ENCODE measurements around the gene FNDC3A. TPM values are rescaled to one million over a fixed set of nuclear protein-coding genes. Genes with fewer than 3 reads are reported as not detected.

FNDC3A gene
- polyA plus RNA-seq, 1 of the 3 experiments (the other 2 are of a cell fraction), result 27.7 TPM

- H3K9me2 ChIP-seq, result no peaks in the 10 kb centered on the region
- no peaks in the 10 kb centered on the region for H3K79me2 ChIP-seq (ENCODE audit: insufficient read depth)
- ChIA-PET CTCF (no interaction called here), POLR2A (no interaction called here)
- H4K20me1 ChIP-seq (ENCODE audit: insufficient read depth), result no peaks in the 10 kb centered on the region
- TF ChIP-seq RFX5 (IDR thresholded peaks at IDR 0.05; ENCODE audit: low read length), result no peak
- TF ChIP-seq JUND (IDR thresholded peaks at IDR 0.05), result 0 out of 2 replicates have a peak, but pooled peaks have one; percentile 28
- no peak for TF ChIP-seq NRF1 (IDR thresholded peaks at IDR 0.05; ENCODE audit: low read depth, low read length)
- TF ChIP-seq CTCF (IDR thresholded peaks at IDR 0.05), result no peak
- TF ChIP-seq GABPA (IDR thresholded peaks at IDR 0.05; ENCODE audit: low read depth), result no peak
- no peak overlapping the region for H3K4me2 ChIP-seq
- H3K27me3 ChIP-seq (ENCODE audit: insufficient read depth), result no peaks in the 10 kb centered on the region
- H3K9me3 ChIP-seq, result no peaks in the 10 kb centered on the region
- no peaks in the 10 kb centered on the region for H3F3A ChIP-seq (replicated peaks; ENCODE audit: insufficient read depth)
- 49% methylated on average over 2 of the region's 2 CpGs for WGBS (ENCODE audit: low lambda C conversion rate)
- no peak overlapping the region for H2AFZ ChIP-seq (ENCODE audit: low read depth)
- H3K27ac ChIP-seq (ENCODE audit: low read depth in 2 of 2, low read length in 1 of 2), result no peak overlapping the region
- H3K9ac ChIP-seq, result no peak overlapping the region
- H3K4me3 ChIP-seq (ENCODE audit: low read depth in 2 of 2, low read length in 1 of 2), result no peak overlapping the region
- H3K36me3 ChIP-seq (replicated peaks in 1 of 2; ENCODE audit: control insufficient read depth in 1 of 2, insufficient read depth in 2 of 2, low read length in 1 of 2), result no peaks in the 10 kb centered on the region
- no peak for DNase-seq
- H3K4me1 ChIP-seq (ENCODE audit: control insufficient read depth in 1 of 2, insufficient read depth in 2 of 2, low read depth in 1 of 2, low read length in 1 of 2), result no peaks in the 10 kb centered on the region; a peak in 1 of 4 replicates
Measured at GRCh38 chr13:48942131-48942530, 33.6 kb upstream of the FNDC3A start.

- no peaks in the 10 kb centered on the region; a peak in 1 of 4 replicates for H3K4me1 ChIP-seq (ENCODE audit: control insufficient read depth in 1 of 2, insufficient read depth in 2 of 2, low read depth in 1 of 2, low read length in 1 of 2)
- TF ChIP-seq CTCF (IDR thresholded peaks at IDR 0.05) (no peak), JUND (IDR thresholded peaks at IDR 0.05) (no peak), MEF2A (IDR thresholded peaks at IDR 0.05; ENCODE audit: borderline replicate concordance, low read depth) (no peak), NRF1 (IDR thresholded peaks at IDR 0.05; ENCODE audit: low read depth, low read length) (no peak), MXI1 (IDR thresholded peaks at IDR 0.05; ENCODE audit: low read depth, low read length) (no peak), FOXM1 (IDR thresholded peaks at IDR 0.05; ENCODE audit: low read depth) (no peak), PBX3 (IDR thresholded peaks at IDR 0.05) (no peak), NFIC (IDR thresholded peaks at IDR 0.05; ENCODE audit: borderline replicate concordance) (no peak)
- H3K9me3 ChIP-seq, result no peaks in the 10 kb centered on the region
- H4K20me1 ChIP-seq (ENCODE audit: insufficient read depth), result no peaks in the 10 kb centered on the region
- H3K9ac ChIP-seq, result no peak overlapping the region
- H3K4me2 ChIP-seq, result no peak overlapping the region
- no peaks in the 10 kb centered on the region for H3K79me2 ChIP-seq (ENCODE audit: insufficient read depth)
- H3K27me3 ChIP-seq (ENCODE audit: insufficient read depth), result no peaks in the 10 kb centered on the region
- H3K36me3 ChIP-seq (replicated peaks in 1 of 2; ENCODE audit: control insufficient read depth in 1 of 2, insufficient read depth in 2 of 2, low read length in 1 of 2), result no peaks in the 10 kb centered on the region
- H3K9me2 ChIP-seq, result no peaks in the 10 kb centered on the region
- ChIA-PET POLR2A (no interaction called here), CTCF (no interaction called here)
- H3K4me3 ChIP-seq (ENCODE audit: low read depth in 2 of 2, low read length in 1 of 2), result no peak overlapping the region
- DNase-seq, result no peak
- H2AFZ ChIP-seq (ENCODE audit: low read depth), result no peak overlapping the region
- no peak overlapping the region for H3K27ac ChIP-seq (ENCODE audit: low read depth in 2 of 2, low read length in 1 of 2)
- no peaks in the 10 kb centered on the region for H3F3A ChIP-seq (replicated peaks; ENCODE audit: insufficient read depth)
- WGBS (ENCODE audit: low lambda C conversion rate), result 95% methylated on average over 3 of the region's 3 CpGs
Measured at GRCh38 chr13:48944221-48944620, 31.5 kb upstream of the FNDC3A start.

All from SK-N-SH (cell line).